Measurements from ENCODE around the gene EFEMP2.

Gene EFEMP2

DNA sequence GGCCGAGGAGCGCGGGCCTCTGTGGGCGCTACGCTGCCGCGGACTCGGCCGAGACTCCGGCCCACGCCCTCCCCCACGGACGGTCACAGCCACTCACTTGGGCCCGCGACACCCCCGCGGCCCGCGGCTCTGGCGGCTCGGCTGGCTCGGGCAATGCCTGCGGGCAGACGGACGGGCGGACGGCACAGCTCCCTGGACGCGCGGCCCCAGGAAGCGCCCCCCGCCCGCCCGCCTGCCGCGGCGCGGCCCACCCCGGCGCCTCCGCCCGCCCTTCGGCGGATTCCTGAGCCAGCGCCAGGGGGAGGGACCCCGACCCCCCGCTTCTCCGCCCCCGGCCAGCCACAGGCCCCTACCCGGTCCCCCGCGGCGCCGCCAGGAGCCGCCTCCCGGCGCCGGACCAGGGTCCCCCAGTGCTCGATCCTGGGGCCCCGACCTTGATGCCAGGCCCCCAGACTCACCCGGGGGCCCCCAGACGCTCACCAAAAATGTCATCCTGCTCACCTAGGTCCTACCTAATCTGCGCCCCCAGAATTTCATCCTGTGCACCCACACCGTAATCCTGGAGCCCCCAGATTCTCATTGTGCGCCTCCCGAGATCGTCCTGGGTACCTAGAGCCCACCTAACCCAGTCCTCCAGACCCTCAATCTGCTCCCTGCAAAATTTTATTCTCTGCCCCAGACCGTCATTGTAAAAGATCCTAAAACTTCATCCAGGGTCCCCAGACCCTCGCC lies at the start of gene EFEMP2:
Gene EFEMP2 (minus strand): TSS at position 215 of the 732 bp plus-strand sequence. CDS start 446 bp downstream, outside the sequence.
- no peak for DNase-seq (ENCODE audit: low read depth, low spot score)
- peaks cover 18% of the 10 kb centered on the region for H3K4me1 ChIP-seq (ENCODE audit: insufficient read depth, insufficient read length)
- no peak for TF ChIP-seq ZNF274 (IDR thresholded peaks at IDR 0.05; ENCODE audit: low read depth, low read length)
- no peak for TF ChIP-seq SUZ12 (IDR thresholded peaks at IDR 0.05; ENCODE audit: extremely low read depth, insufficient read depth, insufficient read length)
- TF ChIP-seq YY1 (IDR thresholded peaks at IDR 0.05; ENCODE audit: insufficient read depth, insufficient read length), result no peak
- H3K4me3 ChIP-seq (ENCODE audit: insufficient read length, low read depth), result peak within 1 kb of the TSS; percentile 64
- H3K9ac ChIP-seq (ENCODE audit: insufficient read length, low read depth), result peak within 1 kb of the TSS; percentile 77
- H3K9me3 ChIP-seq (ENCODE audit: insufficient read depth, low read length), result no peaks in the 10 kb centered on the region
- H3K36me3 ChIP-seq (ENCODE audit: insufficient read depth, insufficient read length, low read length), result peaks cover 38% of the 10 kb centered on the region
- H3K27me3 ChIP-seq (ENCODE audit: insufficient read depth, insufficient read length), result no peaks in the 10 kb centered on the region

GRCh38 chr11:65921876-65922275 lies 49.3 kb upstream of the EFEMP2 start:
- no peak for DNase-seq (ENCODE audit: low read depth, low spot score)
- Histone ChIP-seq H3K9ac (ENCODE audit: insufficient read length, low read depth) (no peak overlapping the region), H3K27me3 (ENCODE audit: insufficient read depth, insufficient read length) (peaks cover 6% of the 10 kb centered on the region), H3K4me1 (ENCODE audit: insufficient read depth, insufficient read length) (peaks cover 25% of the 10 kb centered on the region), H3K9me3 (ENCODE audit: insufficient read depth, low read length) (no peaks in the 10 kb centered on the region), H3K4me3 (ENCODE audit: insufficient read length, low read depth) (no peak overlapping the region), H3K36me3 (ENCODE audit: insufficient read depth, insufficient read length, low read length) (peaks cover 58% of the 10 kb centered on the region)
- TF ChIP-seq SUZ12 (IDR thresholded peaks at IDR 0.05; ENCODE audit: extremely low read depth, insufficient read depth, insufficient read length) (no peak), YY1 (IDR thresholded peaks at IDR 0.05; ENCODE audit: insufficient read depth, insufficient read length) (no peak), ZNF274 (IDR thresholded peaks at IDR 0.05; ENCODE audit: low read depth, low read length) (no peak)

- H3K4me1 ChIP-seq (ENCODE audit: insufficient read depth, insufficient read length), result peaks cover 31% of the 10 kb centered on the region
- no peak overlapping the region for H3K4me3 ChIP-seq (ENCODE audit: insufficient read length, low read depth)
- peaks cover 6% of the 10 kb centered on the region for H3K27me3 ChIP-seq (ENCODE audit: insufficient read depth, insufficient read length)
- no peak for TF ChIP-seq SUZ12 (IDR thresholded peaks at IDR 0.05; ENCODE audit: extremely low read depth, insufficient read depth, insufficient read length)
- TF ChIP-seq YY1 (IDR thresholded peaks at IDR 0.05; ENCODE audit: insufficient read depth, insufficient read length), result no peak
- no peak for TF ChIP-seq ZNF274 (IDR thresholded peaks at IDR 0.05; ENCODE audit: low read depth, low read length)
- peak overlapping the region; percentile 9 for H3K9ac ChIP-seq (ENCODE audit: insufficient read length, low read depth)
- H3K9me3 ChIP-seq (ENCODE audit: insufficient read depth, low read length), result no peaks in the 10 kb centered on the region
- H3K36me3 ChIP-seq (ENCODE audit: insufficient read depth, insufficient read length, low read length), result peaks cover 60% of the 10 kb centered on the region
- no peak for DNase-seq (ENCODE audit: low read depth, low spot score)
Observed at GRCh38 chr11:65921033-65921555, 48.5 kb upstream of the EFEMP2 start.

GRCh38 chr11:65920372-65920802 lies 47.8 kb upstream of the EFEMP2 start:
- Histone ChIP-seq H3K9ac (ENCODE audit: insufficient read length, low read depth) (peak overlapping the region; percentile 78), H3K27me3 (ENCODE audit: insufficient read depth, insufficient read length) (peaks cover 6% of the 10 kb centered on the region), H3K36me3 (ENCODE audit: insufficient read depth, insufficient read length, low read length) (peaks cover 60% of the 10 kb centered on the region), H3K4me3 (ENCODE audit: insufficient read length, low read depth) (peak overlapping the region; percentile 78), H3K9me3 (ENCODE audit: insufficient read depth, low read length) (no peaks in the 10 kb centered on the region), H3K4me1 (ENCODE audit: insufficient read depth, insufficient read length) (peaks cover 36% of the 10 kb centered on the region)
- DNase-seq (ENCODE audit: low read depth, low spot score), result no peak
- TF ChIP-seq ZNF274 (IDR thresholded peaks at IDR 0.05; ENCODE audit: low read depth, low read length) (no peak), YY1 (IDR thresholded peaks at IDR 0.05; ENCODE audit: insufficient read depth, insufficient read length) (no peak), SUZ12 (IDR thresholded peaks at IDR 0.05; ENCODE audit: extremely low read depth, insufficient read depth, insufficient read length) (no peak)

DNA sequence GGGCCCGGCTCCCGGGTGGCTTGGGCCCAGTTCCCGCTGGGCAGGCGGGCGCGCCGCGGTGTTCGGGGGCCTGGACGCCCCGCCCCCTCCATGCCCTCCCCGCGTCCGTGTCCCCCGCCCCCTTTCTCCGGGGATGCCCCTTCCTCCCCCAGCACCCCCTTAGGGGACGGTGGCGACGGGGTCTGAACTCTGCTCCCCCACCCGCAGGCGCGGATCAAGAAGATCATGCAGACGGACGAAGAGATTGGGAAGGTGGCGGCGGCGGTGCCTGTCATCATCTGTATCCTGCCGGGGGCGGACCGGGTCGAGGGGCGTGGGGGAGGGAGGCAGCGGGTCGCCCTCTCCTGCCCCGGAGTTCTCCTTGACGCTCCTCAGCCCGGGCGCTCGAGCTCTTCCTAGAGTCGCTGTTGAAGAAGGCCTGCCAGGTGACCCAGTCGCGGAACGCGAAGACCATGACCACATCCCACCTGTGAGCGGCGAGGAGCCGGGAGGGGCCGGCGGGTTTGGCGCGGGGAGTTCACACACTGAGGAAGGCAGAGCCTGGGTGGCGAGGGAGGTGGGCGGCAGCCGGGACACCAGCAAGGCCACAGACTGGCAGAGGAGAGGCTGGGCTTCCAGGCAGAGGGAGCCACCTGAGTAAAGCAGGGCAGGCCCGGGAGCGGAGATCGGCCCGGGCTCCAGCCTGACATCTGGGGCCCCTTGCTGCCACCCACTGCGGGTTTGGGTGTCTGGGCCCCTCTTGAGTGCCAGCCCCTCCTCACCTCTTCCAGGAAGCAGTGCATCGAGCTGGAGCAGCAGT lies 47.2 kb upstream of the EFEMP2 start:
- Histone ChIP-seq H3K9ac (ENCODE audit: insufficient read length, low read depth) (peak overlapping the region; percentile 78), H3K4me1 (ENCODE audit: insufficient read depth, insufficient read length) (peaks cover 39% of the 10 kb centered on the region), H3K9me3 (ENCODE audit: insufficient read depth, low read length) (no peaks in the 10 kb centered on the region), H3K27me3 (ENCODE audit: insufficient read depth, insufficient read length) (peaks cover 6% of the 10 kb centered on the region), H3K4me3 (ENCODE audit: insufficient read length, low read depth) (peak overlapping the region; percentile 78), H3K36me3 (ENCODE audit: insufficient read depth, insufficient read length, low read length) (peaks cover 55% of the 10 kb centered on the region)
- DNase-seq (ENCODE audit: low read depth, low spot score), result no peak
- TF ChIP-seq YY1 (IDR thresholded peaks at IDR 0.05; ENCODE audit: insufficient read depth, insufficient read length) (no peak), ZNF274 (IDR thresholded peaks at IDR 0.05; ENCODE audit: low read depth, low read length) (no peak)

GRCh38 chr11:65919141-65919572 lies 46.6 kb upstream of the EFEMP2 start, which contains the start of gene DRAP1:
Gene DRAP1 (plus strand): TSS chr11:65919426. CDS start chr11:65919502, 76 bp downstream.
- peaks cover 36% of the 10 kb centered on the region for H3K4me1 ChIP-seq (ENCODE audit: insufficient read depth, insufficient read length)
- DNase-seq (ENCODE audit: low read depth, low spot score), result peak; percentile 97
- H3K9ac ChIP-seq (ENCODE audit: insufficient read length, low read depth), result peak within 1 kb of the TSS; percentile 91
- H3K4me3 ChIP-seq (ENCODE audit: insufficient read length, low read depth), result peak within 1 kb of the TSS; percentile 89
- no peak for TF ChIP-seq YY1 (IDR thresholded peaks at IDR 0.05; ENCODE audit: insufficient read depth, insufficient read length)
- TF ChIP-seq ZNF274 (IDR thresholded peaks at IDR 0.05; ENCODE audit: low read depth, low read length), result no peak
- no peak for TF ChIP-seq SUZ12 (IDR thresholded peaks at IDR 0.05; ENCODE audit: extremely low read depth, insufficient read depth, insufficient read length)
- H3K27me3 ChIP-seq (ENCODE audit: insufficient read depth, insufficient read length), result peaks cover 6% of the 10 kb centered on the region
- H3K9me3 ChIP-seq (ENCODE audit: insufficient read depth, low read length), result no peaks in the 10 kb centered on the region
- peaks cover 49% of the 10 kb centered on the region for H3K36me3 ChIP-seq (ENCODE audit: insufficient read depth, insufficient read length, low read length)
